Left ventricle myocardium superior (tissue), 1 donor: ENCODE data around the gene FRS3. TPM values are rescaled to one million over a fixed set of nuclear protein-coding genes. Genes with fewer than 3 reads are reported as not detected.
A peak's percentile ranks its signal among the peaks of the same experiment; 100 is the strongest.

Source experiments
- ATAC-seq: fragments of 200-7000 bp; cut with Tn5 transposase; one replicate; pipeline ENCODE4 v1.9.1; 2020; ENCODE audit warnings: mild to moderate bottlenecking, moderate library complexity
- DNase-seq: peaks from one replicate; pipeline ENCODE4 v3.0.0-alpha.2; 2020
- intact Hi-C: fragments of 100-400 bp; cut with micrococcal nuclease; formaldehyde crosslinking; loops from one replicate; pipeline ENCODE4 v1.11.0; 2022
- total RNA-seq: library from RNA; stranded (reverse); fragmentation: NEBNext Ultra II Directional; extraction: Animal tissue kit (Norgen Biotek cat#: 25700); gene quantifications from one replicate; pipeline ENCODE4 v1.2.1, GENCODE V29; 2021
- donor health status: DM: no; HTN: yes; CAD: no; lungs with severe emphysema.

Gene FRS3
- total RNA-seq, 1 donor from 2014 or later, result 5.2 TPM

DNA sequence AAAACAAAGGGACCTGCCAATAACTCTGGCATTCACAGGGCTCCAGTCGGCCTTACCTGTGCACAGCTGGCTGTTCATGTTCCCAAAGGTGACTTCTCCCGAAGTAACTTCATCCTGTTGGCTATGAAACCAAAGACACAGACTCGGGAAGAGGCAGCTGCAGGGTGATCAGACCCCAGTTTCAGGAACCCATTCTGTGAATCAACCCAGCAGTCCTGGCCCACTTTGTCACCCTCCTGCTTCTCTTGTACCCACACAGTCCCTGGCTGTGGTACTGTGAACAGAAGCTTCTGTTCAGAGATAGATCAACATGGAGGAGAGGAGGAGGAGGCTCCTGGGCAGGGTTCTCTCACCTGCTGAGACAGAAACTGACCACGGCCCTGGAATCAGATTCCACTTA is 23.8 kb downstream of the FRS3 start:
- intact Hi-C loops, result no loop called here
- ATAC-seq (no peak), DNase-seq (no peak)

DNA sequence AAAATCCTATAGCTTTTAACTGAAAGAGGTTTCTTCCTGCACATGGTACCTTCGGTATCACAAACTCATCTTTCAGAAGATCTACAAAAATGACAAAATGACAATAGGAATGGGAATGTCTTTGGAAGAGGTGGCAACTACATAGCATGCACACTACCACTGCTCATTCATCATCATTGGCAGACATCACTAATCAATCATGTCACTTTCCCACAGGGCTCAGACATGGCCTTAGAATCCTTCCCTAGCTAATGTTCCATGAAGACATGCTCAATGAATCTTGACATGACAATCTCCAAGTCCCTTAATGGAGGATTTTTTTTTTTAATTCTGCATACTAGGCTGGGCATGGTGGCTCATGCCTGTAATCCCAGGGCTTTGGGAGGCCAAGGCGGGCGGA is 29.3 kb downstream of the FRS3 start:
- intact Hi-C loops, result no loop called here
- DNase-seq (no peak), ATAC-seq (no peak)

DNA sequence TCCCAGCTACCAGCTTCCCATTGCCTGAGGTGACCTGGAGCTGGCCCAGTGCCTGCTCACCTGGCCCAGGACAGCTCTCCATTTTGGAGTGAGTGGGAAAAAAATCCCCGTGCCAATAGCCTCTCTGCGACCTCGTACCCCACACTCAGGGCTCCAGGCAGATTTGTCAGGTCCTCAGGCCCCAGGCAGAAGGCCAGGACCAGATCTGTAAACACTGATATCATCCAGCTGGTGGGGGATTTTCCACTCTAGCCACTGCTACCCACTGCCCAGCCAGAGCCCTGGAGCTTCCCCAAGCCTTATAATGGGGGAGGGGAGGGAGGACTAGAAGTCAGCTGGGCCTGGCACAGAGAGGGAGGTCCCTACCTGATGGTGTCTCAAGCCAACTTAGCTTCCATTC is 31.2 kb downstream of the FRS3 start:
- ATAC-seq, result no peak
- intact Hi-C loops, result no loop called here
- no peak for DNase-seq

- no peak for DNase-seq
- no peak for ATAC-seq
- intact Hi-C loops, result no loop called here
Observed at GRCh38 chr6:41748102-41748477, 31.6 kb downstream of the FRS3 start.

DNA sequence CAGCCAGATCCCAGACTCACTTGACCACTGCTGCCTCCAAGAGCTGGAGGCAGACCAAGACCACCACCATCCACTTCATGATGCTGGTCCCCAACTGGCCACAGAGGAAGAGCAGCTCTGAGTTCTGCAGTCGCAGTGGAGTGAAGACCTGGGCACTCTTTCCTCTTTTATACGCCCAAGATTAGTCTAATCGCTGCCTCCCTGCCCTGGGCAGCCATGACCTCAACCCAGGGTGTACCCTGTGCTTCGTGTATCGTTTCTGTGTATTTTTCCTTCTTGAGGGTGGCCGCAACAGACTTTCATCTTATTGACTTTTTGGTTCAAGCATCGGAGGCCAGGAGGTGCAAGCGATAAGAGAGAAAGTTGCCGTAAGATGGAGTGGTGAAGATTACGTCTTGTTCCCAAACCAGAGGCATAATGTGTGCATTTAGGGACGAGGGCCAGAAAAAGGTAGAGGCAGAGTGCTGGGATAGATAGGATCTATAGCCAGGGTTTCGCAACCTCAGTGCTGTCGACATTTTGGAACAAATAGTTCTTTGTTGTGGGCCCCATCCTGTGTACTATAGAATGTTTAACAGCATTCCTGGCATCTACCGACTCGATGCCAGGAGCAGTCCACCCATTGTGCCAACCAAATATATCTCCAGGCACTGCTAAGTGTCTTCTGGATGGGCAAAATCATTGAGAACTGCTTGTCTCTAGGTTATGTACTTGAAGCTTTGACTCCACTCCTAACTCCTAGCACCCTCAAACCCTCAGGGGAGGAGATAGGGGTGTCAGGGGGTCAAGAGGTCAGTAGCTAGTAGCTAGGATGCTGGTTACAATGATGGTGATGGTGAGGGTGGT is 32.2 kb downstream of the FRS3 start, which contains the start of gene PGC:
PGC (minus strand) TSS at position 142 of the 846 bp plus-strand sequence; CDS start at position 79, 63 bp downstream.
- intact Hi-C loops, result no loop called here
- DNase-seq, result no peak
- ATAC-seq, result no peak

GRCh38 chr6:41746107-41746506 is 33.6 kb downstream of the FRS3 start:
- no peak for ATAC-seq
- intact Hi-C loops, result no loop called here
- no peak for DNase-seq

GRCh38 chr6:41744236-41744787 is 35.4 kb downstream of the FRS3 start:
- ATAC-seq, result no peak
- intact Hi-C loops, result no loop called here
- DNase-seq, result no peak

GRCh38 chr6:41743406-41744235 is 36.1 kb downstream of the FRS3 start:
- ATAC-seq, result no peak
- DNase-seq, result no peak
- intact Hi-C loops, result no loop called here

DNA sequence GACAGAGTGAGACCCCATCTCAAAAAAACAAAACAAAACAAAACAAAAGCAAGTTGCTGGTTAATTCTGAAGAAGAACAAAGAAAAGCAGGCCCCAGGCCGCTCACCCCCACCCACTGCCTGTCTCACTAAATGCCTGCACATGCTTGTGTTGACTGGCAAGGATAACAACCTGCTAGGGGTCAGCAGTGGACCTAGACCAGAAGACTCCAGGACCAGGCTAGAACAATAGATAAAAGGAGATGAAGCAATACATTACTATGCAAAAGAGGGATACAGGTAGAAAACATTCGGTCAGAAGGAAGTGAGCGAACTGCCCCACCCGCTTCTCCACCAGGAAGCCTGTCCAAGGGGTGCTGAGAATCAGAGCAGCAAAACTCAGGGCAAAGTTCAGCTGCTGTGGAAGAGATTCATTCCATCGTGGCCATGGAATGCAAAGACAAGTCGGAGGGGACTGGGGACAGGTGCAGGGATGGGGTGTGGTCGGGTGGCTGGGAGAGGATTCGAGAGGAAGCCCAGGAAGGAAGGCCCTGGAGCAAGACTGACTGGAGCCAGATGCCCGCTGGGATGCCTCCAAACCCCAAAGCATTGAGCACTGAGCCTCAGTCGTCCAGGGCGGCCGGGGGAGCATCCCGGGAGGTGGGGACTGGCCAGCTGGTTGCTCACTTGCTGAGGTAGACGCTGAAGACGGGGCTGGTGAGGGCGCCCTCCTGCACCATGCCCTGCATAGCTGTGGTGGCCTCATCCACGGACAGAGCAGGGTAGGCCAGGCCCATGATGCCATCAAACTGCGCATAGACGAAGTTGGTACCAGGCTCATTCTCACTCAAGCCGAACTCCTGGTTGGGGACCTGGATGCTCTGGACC is 37.8 kb downstream of the FRS3 start:
- intact Hi-C loops, result no loop called here
- no peak for DNase-seq
- ATAC-seq, result no peak

- ATAC-seq (no peak), DNase-seq (peak; percentile 1)
- intact Hi-C loops, result no loop called here
Observed at GRCh38 chr6:41740366-41741162, 39.1 kb downstream of the FRS3 start.

GRCh38 chr6:41739041-41739440 is 40.7 kb downstream of the FRS3 start:
- intact Hi-C loops, result no loop called here
- ATAC-seq, result no peak
- peak; percentile 9 for DNase-seq

GRCh38 chr6:41737591-41738130 is 42.0 kb downstream of the FRS3 start:
- DNase-seq, result no peak
- intact Hi-C loops, result no loop called here
- ATAC-seq, result no peak

- intact Hi-C loops, result no loop called here
- DNase-seq, result peak; percentile 27
- no peak for ATAC-seq
Observed at GRCh38 chr6:41736800-41737555, 42.7 kb downstream of the FRS3 start.

GRCh38 chr6:41736186-41736733 is 43.4 kb downstream of the FRS3 start:
- ATAC-seq (no peak), DNase-seq (peak; percentile 3)
- intact Hi-C loops, result no loop called here

- ATAC-seq (peak; percentile 62), DNase-seq (peak; percentile 97)
- intact Hi-C loops, result no loop called here
Observed at GRCh38 chr6:41735427-41736185, 44.1 kb downstream of the FRS3 start, which contains the start of gene TFEB. TFEB (minus strand) TSS chr6:41735608; CDS start chr6:41691213, 44,395 bp downstream.
